HCT116 (cell line): ENCODE data around the gene LRRFIP2. TPM values are rescaled to one million over a fixed set of nuclear protein-coding genes. Genes with fewer than 3 reads are reported as not detected.

ENCODE experiments used
- ATAC-seq: fragments of 200-7000 bp; cut with Tn5 transposase; 2 replicates; pipeline ENCODE4 v1.9.1; 2020; ENCODE audit warnings: mild to moderate bottlenecking, moderate library complexity
- BruUV-seq: library from RNA; stranded (reverse); fragments of 400-500 nt; replicated peaks from 2 replicates; lab custom pipeline; 2021; lab: Mats Ljungman, UMichigan
- CTCF ChIA-PET: fragments of 300-600 bp; sonication (Branson Sonifier 250); formaldehyde crosslinking; loops from one replicate; lab custom pipeline; 2021; ENCODE audit warnings: antibody characterized with exemption; lab: Charles Lee
- POLR2A ChIA-PET: fragments of 300-600, 350-600 bp; sonication (Branson Sonifier 250); formaldehyde crosslinking; loops from one replicate; lab custom pipeline; 2021; ENCODE audit warnings: antibody characterized with exemption; lab: Charles Lee
- RAD21 ChIA-PET, 2 experiments: fragments of 300-600 bp; sonication (Branson Sonifier 250); formaldehyde crosslinking; loops; one replicate each; lab custom pipeline; 2023; ENCODE audit warnings: low total read pairs in 2 of 2; ENCODE audit not compliant: uncharacterized antibody in 2 of 2, unreplicated experiment in 2 of 2, low non-redundant PET in 1 of 2; lab: Charles Lee
- DNase-seq: peaks from one replicate; pipeline ENCODE4 v3.0.0-alpha.2; 2010; ENCODE audit warnings: low read depth, low spot score
- H2AFZ ChIP-seq: fragments of 200-600 bp; shearing (Covaris generic), sonication (generic); 2 replicates; pipeline ENCODE4 v1.6.1; 2017; ENCODE audit warnings: low read depth, mixed run types, mixed read lengths, antibody characterized with exemption, low read length; ENCODE audit not compliant: poor library complexity, severe bottlenecking
- H3K27ac ChIP-seq: 2 replicates; pipeline ENCODE4 v1.5.1; 2012; ENCODE audit warnings: low read depth, low read length
- H3K27me3 ChIP-seq: fragments of 200-600 bp; sonication (generic); 2 replicates; pipeline ENCODE4 v1.6.1; 2016; ENCODE audit warnings: mixed run types, low read length, mixed read lengths; ENCODE audit not compliant: insufficient read depth
- H3K36me3 ChIP-seq, 2 experiments: fragments of 200-500 bp in 1 of 2; fragments of 200-600 bp in 1 of 2; sonication (Bioruptor generic) in 1 of 2; sonication (generic) in 1 of 2; 2 replicates each; pipeline versions ENCODE4 v1.5.1 to v1.6.1; 2014 to 2016; ENCODE audit warnings: low read length in 2 of 2, inconsistent platforms in 1 of 2, mixed read lengths in 1 of 2, mixed run types in 1 of 2; ENCODE audit not compliant: insufficient read depth in 2 of 2, control insufficient read depth in 1 of 2
- H3K4me1 ChIP-seq, 2 experiments: fragments of 200-600 bp in 1 of 2; sonication (generic) in 1 of 2; 2 replicates each; pipeline versions ENCODE4 v1.5.1 to v1.6.1; 2012 to 2017; ENCODE audit warnings: low read length in 2 of 2, inconsistent platforms in 1 of 2, mild to moderate bottlenecking in 1 of 2, mixed read lengths in 1 of 2, mixed run types in 1 of 2, moderate library complexity in 1 of 2; ENCODE audit not compliant: insufficient read depth in 2 of 2, control insufficient read depth in 1 of 2
- H3K4me2 ChIP-seq: fragments of 200-600 bp; sonication (generic); 2 replicates; pipeline ENCODE4 v1.6.1; 2017; ENCODE audit warnings: mixed run types, low read length, mixed read lengths
- H3K4me3 ChIP-seq, 2 experiments: fragments of 200-600 bp in 1 of 2; sonication (generic) in 1 of 2; replicated peaks in 1 of 2; 2 replicates each; pipeline ENCODE4 v1.5.1; 2011 to 2016; ENCODE audit warnings: low read length in 2 of 2, control low read depth in 1 of 2, low read depth in 1 of 2, mild to moderate bottlenecking in 1 of 2, mixed read lengths in 1 of 2, mixed run types in 1 of 2
- H3K79me2 ChIP-seq: fragments of 200-600 bp; sonication (generic); 2 replicates; pipeline ENCODE4 v1.6.1; 2017; ENCODE audit warnings: mild to moderate bottlenecking, mixed run types, low read length, moderate library complexity, mixed read lengths; ENCODE audit not compliant: insufficient read depth
- H3K9ac ChIP-seq: fragments of 200-600 bp; sonication (generic); 2 replicates; pipeline ENCODE4 v1.6.1; 2016; ENCODE audit warnings: low read length, mixed read lengths
- H3K9me2 ChIP-seq: fragments of 200-600 bp; sonication (generic), shearing (Covaris generic); 2 replicates; pipeline ENCODE4 v1.6.1; 2017; ENCODE audit warnings: mixed run types, mild to moderate bottlenecking, moderate library complexity; ENCODE audit not compliant: insufficient read depth
- H3K9me3 ChIP-seq, 2 experiments: fragments of 200-500 bp in 1 of 2; fragments of 200-600 bp in 1 of 2; sonication (Bioruptor generic) in 1 of 2; sonication (generic) in 1 of 2; 2 replicates each; pipeline ENCODE4 v1.6.1; 2014 to 2017; ENCODE audit warnings: low read length in 2 of 2, mixed read lengths in 2 of 2, inconsistent platforms in 1 of 2, low read depth in 1 of 2, mild to moderate bottlenecking in 1 of 2, mixed run types in 1 of 2, moderate library complexity in 1 of 2; ENCODE audit not compliant: control insufficient read depth in 1 of 2, insufficient read depth in 1 of 2
- H4K20me1 ChIP-seq: fragments of 200-600 bp; sonication (generic), shearing (Covaris generic); 2 replicates; pipeline ENCODE4 v1.6.1; 2017; ENCODE audit warnings: mixed run types, mild to moderate bottlenecking, moderate library complexity; ENCODE audit not compliant: insufficient read depth
- RAD21 ChIP-seq: IDR thresholded peaks from 2 replicates; pipeline ENCODE4 v1.6.1; 2012; ENCODE audit warnings: low read depth, mild to moderate bottlenecking
- REST ChIP-seq: IDR thresholded peaks from 2 replicates; pipeline ENCODE4 v1.6.1; 2012; ENCODE audit warnings: low read depth
- SIN3A ChIP-seq: IDR thresholded peaks from 2 replicates; pipeline ENCODE4 v1.6.1; 2012; ENCODE audit warnings: low read depth
- TCF7L2 ChIP-seq: IDR thresholded peaks from 2 replicates; pipeline ENCODE4 v1.7.0; 2011; ENCODE audit warnings: borderline replicate concordance, inconsistent platforms; ENCODE audit not compliant: insufficient read depth, insufficient read length; ENCODE audit errors: extremely low read depth
- intact Hi-C: fragments of 100-400 bp; cut with micrococcal nuclease; formaldehyde crosslinking; loops from 2 replicates; pipeline ENCODE4 v1.10.0; 2022
- total RNA-seq: library from RNA; stranded (reverse); gene quantifications from one replicate; pipeline ENCODE4 v1.2.1, GENCODE V29; 2021; ENCODE audit not compliant: unreplicated experiment

Gene LRRFIP2
- total RNA-seq, 1 experiment from 2014 or later: 27.0 TPM

GRCh38 chr3:37031096-37031682, 143.2 kb downstream of the LRRFIP2 start:
- ChIA-PET CTCF (no interaction called here), RAD21 (no interaction called here), POLR2A (no interaction called here)
- no peaks in the 10 kb centered on the region for H3K27me3 ChIP-seq
- H3K9me3 ChIP-seq: peaks cover 3 to 6% of the 10 kb centered on the region in 2 experiments; a peak in 3 of 4 replicates
- H3K4me1 ChIP-seq: no peaks in the 10 kb centered on the region
- H2AFZ ChIP-seq: no peak overlapping the region
- intact Hi-C loops: no loop called here
- no peaks in the 10 kb centered on the region; the same call in 1 of the 2 replicates for H4K20me1 ChIP-seq
- TF ChIP-seq REST: no peak
- no peak overlapping the region for H3K4me2 ChIP-seq
- no peak overlapping the region for H3K9ac ChIP-seq
- no peaks in the 10 kb centered on the region for H3K9me2 ChIP-seq
- no peak for ATAC-seq
- H3K36me3 ChIP-seq: peaks cover 13 to 54% of the 10 kb centered on the region in 2 experiments
- no peak for DNase-seq
- no peak overlapping the region for H3K4me3 ChIP-seq
- H3K27ac ChIP-seq: no peak overlapping the region
- no TSS peak for BruUV-seq
- no peaks in the 10 kb centered on the region; the same call in 1 of the 2 replicates for H3K79me2 ChIP-seq

- CTCF ChIA-PET: no interaction called here
- H3K4me3 ChIP-seq: no peak overlapping the region
- no peak overlapping the region for H2AFZ ChIP-seq
- peaks cover 18 to 55% of the 10 kb centered on the region in 2 experiments for H3K36me3 ChIP-seq
- no peaks in the 10 kb centered on the region; the same call in 1 of the 2 replicates for H4K20me1 ChIP-seq
- no peak overlapping the region for H3K4me2 ChIP-seq
- H3K4me1 ChIP-seq: no peaks in the 10 kb centered on the region
- BruUV-seq: no TSS peak
- RAD21 ChIA-PET: no interaction called here
- no peak for ATAC-seq
- TF ChIP-seq RAD21 (no peak), SIN3A (no peak), TCF7L2 (no peak)
- TF ChIP-seq, all 23 proteins: peak for 0
- POLR2A ChIA-PET: no interaction called here
- no peak overlapping the region for H3K27ac ChIP-seq
- no peaks in the 10 kb centered on the region; the same call in 1 of the 2 replicates for H3K79me2 ChIP-seq
- intact Hi-C loops: no loop called here
- no peaks in the 10 kb centered on the region for H3K27me3 ChIP-seq
- no peak overlapping the region for H3K9ac ChIP-seq
- H3K9me2 ChIP-seq: no peaks in the 10 kb centered on the region
- H3K9me3 ChIP-seq: no peaks in the 10 kb centered on the region
- DNase-seq: no peak
Observed at GRCh38 chr3:37030588-37030987, 143.8 kb downstream of the LRRFIP2 start.
